ENCODE measurements around the gene SPTBN2.
"Not testable (repeated sequence)": the region's sequence is repeated elsewhere in the genome, so short reads cannot be mapped to it uniquely, and the experiment has no call there.

The SPTBN2 gene

GRCh38 chr11:66728693-66729385, at the start of gene SPTBN2:
Gene SPTBN2, minus strand, starts transcription at chr11:66729216. Its CDS starts 7,976 bp downstream, at chr11:66721240.
- peak; percentile 73 for DNase-seq

GRCh38 chr11:66768818-66769217, 39.8 kb upstream of the SPTBN2 start:
- DNase-seq, result no peak

GRCh38 chr11:66768088-66768521, 39.1 kb upstream of the SPTBN2 start:
- no peak for DNase-seq

- DNase-seq, result no peak
These were observed 38.6 kb upstream of the SPTBN2 start for GRCh38 chr11:66767666-66768065.

- DNase-seq, result no peak
These were observed 37.7 kb upstream of the SPTBN2 start for GRCh38 chr11:66766681-66767080.

GRCh38 chr11:66762088-66762487, 33.1 kb upstream of the SPTBN2 start:
- no peak for DNase-seq

GRCh38 chr11:66752148-66752547, 23.1 kb upstream of the SPTBN2 start:
- no peak for DNase-seq

GRCh38 chr11:66749091-66749490, 20.1 kb upstream of the SPTBN2 start:
- DNase-seq, result no peak

- no peak for DNase-seq
These were observed 18.5 kb upstream of the SPTBN2 start for GRCh38 chr11:66747480-66747879.

- peak; percentile 36 for DNase-seq
These were observed 16.6 kb upstream of the SPTBN2 start for GRCh38 chr11:66745356-66746235.

GRCh38 chr11:66744485-66745355, 15.7 kb upstream of the SPTBN2 start:
- DNase-seq, result peak; percentile 82

- peak; percentile 54 for DNase-seq
These were observed 14.4 kb upstream of the SPTBN2 start for GRCh38 chr11:66743271-66743968.

- DNase-seq, result peak; percentile 17
These were observed 12.1 kb upstream of the SPTBN2 start for GRCh38 chr11:66741153-66741552.

GRCh38 chr11:66739983-66740382, 11.0 kb upstream of the SPTBN2 start:
- DNase-seq, result no peak

GRCh38 chr11:66734215-66734614, 5.2 kb upstream of the SPTBN2 start:
- DNase-seq, result no peak

GRCh38 chr11:66729447-66729846, 431 bp upstream of the SPTBN2 start:
- no peak for DNase-seq

- peak; percentile 73 for DNase-seq
These were observed 851 bp downstream of the SPTBN2 start for GRCh38 chr11:66728038-66728692.

- peak; percentile 45 for DNase-seq
These were observed 1.6 kb downstream of the SPTBN2 start for GRCh38 chr11:66727282-66728037.

- DNase-seq, result peak; percentile 33
These were observed 3.4 kb downstream of the SPTBN2 start for GRCh38 chr11:66725647-66726046.

GRCh38 chr11:66725114-66725513, 3.9 kb downstream of the SPTBN2 start:
- DNase-seq, result no peak

- not testable (repeated sequence) for DNase-seq
These were observed 4.8 kb downstream of the SPTBN2 start for GRCh38 chr11:66724167-66724566.
